Neural cell (in vitro differentiated cells): Measurements from ENCODE around the gene SLC66A1.

ENCODE experiments used
- CTCF ChIP-seq: fragments of 450-650 bp; IDR thresholded peaks from 2 replicates; pipeline ENCODE4 v1.5.1; 2014; ENCODE audit warnings: antibody characterized with exemption, mild to moderate bottlenecking, moderate library complexity; ENCODE audit not compliant: poor library complexity, severe bottlenecking
- EZH2 ChIP-seq: fragments of 200-600, 300-800 bp; shearing (Covaris generic), sonication (generic); IDR thresholded peaks from 2 replicates; pipeline ENCODE4 v1.6.1; 2014; ENCODE audit warnings: antibody characterized with exemption, low read length, borderline replicate concordance, mild to moderate bottlenecking; ENCODE audit not compliant: insufficient read depth, poor library complexity, severe bottlenecking
- MXI1 ChIP-seq: fragments of 450-650 bp; conservative IDR thresholded peaks from 2 replicates; pipeline ENCODE4 v1.6.1; 2014; ENCODE audit warnings: antibody characterized with exemption, mild to moderate bottlenecking; ENCODE audit not compliant: poor library complexity, severe bottlenecking
- POLR2AphosphoS5 ChIP-seq: IDR thresholded peaks from 2 replicates; pipeline ENCODE4 v1.6.1; 2012
- TAF1 ChIP-seq: IDR thresholded peaks from 2 replicates; pipeline ENCODE4 v1.6.1; 2012; ENCODE audit warnings: low read depth

- TF ChIP-seq CTCF: no peak
- TF ChIP-seq EZH2: no peak
- no peak for TF ChIP-seq POLR2AphosphoS5
- TF ChIP-seq TAF1: no peak
- no peak for TF ChIP-seq MXI1
These were observed 27.2 kb downstream of the SLC66A1 start for GRCh38 chr1:19339214-19339861.
